HG03025 (cell line): ENCODE measurements around the gene FBRS.
"Not testable (repeated sequence)": the region's sequence is repeated elsewhere in the genome, so short reads cannot be mapped to it uniquely, and the experiment has no call there.

Experiments
- ATAC-seq: cut with Tn5 transposase; IDR thresholded peaks from one replicate; pipeline ENCODE4 v1.9.1; 2021; ENCODE audit warnings: mild to moderate bottlenecking, moderate library complexity; ENCODE audit not compliant: unreplicated experiment, low FRiP score

The FBRS gene

DNA sequence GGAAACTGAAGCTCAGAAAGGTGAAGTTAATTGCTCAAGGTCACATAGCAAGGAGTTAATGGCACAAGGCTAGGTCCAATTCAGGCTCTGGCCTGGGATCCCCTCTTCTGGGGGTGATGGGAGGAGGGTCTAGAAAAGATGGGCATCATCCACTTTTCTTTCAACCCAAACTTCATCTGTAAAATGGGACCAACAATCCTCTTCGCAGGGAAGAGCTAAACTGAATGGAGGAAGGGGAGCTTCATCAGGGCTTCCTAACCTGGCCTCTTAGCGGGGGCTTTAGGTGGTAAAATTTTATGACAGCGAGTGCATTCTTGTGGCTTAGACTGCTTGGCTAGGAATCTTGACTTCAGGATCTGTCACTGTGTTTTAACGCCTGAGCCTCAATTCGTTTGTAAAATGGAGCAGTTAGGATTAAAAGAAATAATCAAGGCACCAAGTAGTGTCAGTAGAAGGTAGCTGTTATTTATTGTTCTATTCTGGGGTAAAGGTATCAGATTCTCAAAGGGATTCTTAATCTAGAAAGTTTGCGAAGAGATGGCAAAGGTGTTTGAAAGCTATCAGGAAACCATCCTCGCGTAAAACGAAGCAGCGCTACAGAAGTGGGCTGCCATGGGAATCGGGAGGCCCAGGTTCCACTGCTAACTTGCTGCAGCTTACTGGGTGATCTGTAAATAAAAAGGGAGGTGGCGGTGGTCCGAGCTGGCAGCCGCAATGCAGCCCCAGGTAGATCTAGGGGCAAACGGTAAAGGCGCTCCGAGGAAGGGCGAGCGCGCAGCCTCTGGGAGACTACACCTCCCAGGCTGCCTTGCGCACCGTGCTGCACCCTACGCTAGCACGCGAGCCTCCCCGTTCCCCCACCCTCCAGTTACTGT is 39.3 kb downstream of the FBRS start:
- peak; percentile 71 for ATAC-seq

- peak; percentile 67 for ATAC-seq
Measured at GRCh38 chr16:30698139-30698815, 40.0 kb downstream of the FBRS start.

GRCh38 chr16:30698816-30699614 is 40.8 kb downstream of the FBRS start, which contains the start of gene SRCAP:
SRCAP (plus strand) TSS chr16:30699171; CDS start chr16:30700825, 1,654 bp downstream.
- ATAC-seq = peak; percentile 31

DNA sequence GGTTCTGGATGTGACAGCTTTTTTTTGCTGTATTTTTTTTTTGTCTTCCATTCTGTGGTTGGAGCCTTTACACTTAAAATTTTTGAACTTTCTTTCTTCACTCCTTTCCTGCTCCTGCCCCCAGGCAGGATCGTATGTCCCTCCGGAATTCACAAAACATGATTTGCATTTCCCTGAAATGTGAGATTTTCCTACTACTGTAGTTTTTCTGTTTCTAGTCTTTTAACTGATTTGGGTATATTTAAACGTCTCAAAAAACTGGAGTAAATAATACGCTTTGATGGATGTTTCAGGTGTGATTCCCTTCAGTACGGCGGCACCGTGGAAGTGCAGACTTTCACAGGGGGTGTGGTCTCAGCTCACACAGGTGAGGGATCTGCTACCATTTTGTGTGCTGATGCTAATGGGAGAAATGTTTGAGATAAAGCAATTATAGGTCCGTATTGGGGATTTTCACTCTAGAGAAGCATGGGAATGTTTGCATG is 41.4 kb downstream of the FBRS start:
- ATAC-seq = no peak

- ATAC-seq = no peak
Measured at GRCh38 chr16:30700491-30700890, 42.3 kb downstream of the FBRS start.

DNA sequence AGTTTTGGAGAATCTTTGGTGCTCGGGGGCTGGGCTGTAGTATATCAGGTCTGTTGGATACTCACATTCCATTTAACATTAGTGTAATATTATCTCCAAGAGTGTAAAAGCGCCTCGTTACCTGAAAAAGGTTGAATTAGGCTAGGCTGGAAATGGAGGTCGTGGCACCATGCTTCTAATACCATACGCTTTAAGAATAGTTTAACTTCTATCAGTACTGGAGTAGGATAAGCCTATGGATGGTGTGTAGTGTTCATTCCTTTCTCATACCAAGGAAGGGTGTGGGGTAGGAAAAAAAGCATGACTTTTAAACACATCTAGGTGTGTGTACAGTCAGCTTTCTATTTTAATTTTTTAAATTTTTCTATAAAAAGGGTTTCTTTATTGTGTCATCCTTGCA is 42.7 kb downstream of the FBRS start:
- ATAC-seq = no peak

GRCh38 chr16:30703071-30703470 is 44.8 kb downstream of the FBRS start:
- not testable (repeated sequence) for ATAC-seq

- ATAC-seq = no peak
Measured at GRCh38 chr16:30703971-30704370, 45.7 kb downstream of the FBRS start.

DNA sequence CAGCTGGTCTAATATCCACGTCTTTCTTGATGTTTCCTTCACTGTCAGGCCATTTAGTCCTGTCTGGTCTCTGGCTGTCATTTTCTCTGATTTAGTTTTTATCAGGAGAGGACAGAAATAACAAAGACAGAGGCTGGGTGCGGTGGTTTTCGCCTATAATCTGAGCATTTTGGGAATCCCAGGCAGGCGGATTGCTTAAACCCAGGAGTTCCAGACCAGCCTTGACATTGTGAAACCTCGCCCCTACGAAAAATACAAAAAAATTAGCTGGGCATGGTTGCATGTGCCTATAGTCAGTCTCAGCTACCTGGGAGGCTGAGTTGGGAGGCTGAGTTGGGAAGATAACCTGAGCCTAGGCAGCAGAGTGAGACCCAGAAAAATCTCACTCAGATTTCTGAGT is 47.8 kb downstream of the FBRS start:
- no peak for ATAC-seq

DNA sequence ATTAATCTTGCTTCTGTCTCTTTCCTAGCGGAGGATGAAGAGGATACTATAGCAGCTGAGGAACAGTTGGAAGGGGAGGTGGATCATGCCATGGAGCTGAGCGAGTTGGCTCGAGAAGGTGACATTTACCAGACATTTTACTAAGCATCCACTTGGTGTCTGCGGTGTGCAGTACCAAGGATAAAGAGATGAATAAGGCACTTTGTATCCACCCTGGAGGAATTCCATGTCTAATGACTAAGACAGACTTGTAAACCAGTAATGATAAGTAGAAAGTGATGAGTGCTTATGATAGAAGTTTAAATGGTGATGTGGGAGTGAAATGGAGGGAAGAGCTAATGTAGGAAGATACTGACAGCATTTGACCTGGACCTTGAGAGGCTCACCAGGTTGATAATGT is 52.7 kb downstream of the FBRS start:
- ATAC-seq = no peak

DNA sequence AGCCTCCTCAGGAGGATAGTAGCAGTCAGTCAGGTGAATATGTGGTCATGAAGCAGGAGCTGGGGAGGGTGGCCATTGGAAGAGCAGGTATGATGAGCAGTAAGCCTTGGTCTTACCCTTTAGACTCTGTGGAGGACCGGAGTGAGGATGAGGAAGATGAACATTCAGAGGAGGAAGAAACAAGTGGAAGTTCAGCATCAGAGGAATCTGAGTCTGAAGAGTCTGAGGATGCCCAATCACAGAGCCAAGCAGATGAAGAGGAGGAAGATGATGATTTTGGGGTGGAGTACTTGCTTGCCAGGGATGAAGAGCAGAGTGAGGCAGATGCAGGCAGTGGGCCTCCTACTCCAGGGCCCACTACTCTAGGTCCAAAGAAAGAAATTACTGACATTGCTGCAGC is 53.5 kb downstream of the FBRS start:
- ATAC-seq = no peak

DNA sequence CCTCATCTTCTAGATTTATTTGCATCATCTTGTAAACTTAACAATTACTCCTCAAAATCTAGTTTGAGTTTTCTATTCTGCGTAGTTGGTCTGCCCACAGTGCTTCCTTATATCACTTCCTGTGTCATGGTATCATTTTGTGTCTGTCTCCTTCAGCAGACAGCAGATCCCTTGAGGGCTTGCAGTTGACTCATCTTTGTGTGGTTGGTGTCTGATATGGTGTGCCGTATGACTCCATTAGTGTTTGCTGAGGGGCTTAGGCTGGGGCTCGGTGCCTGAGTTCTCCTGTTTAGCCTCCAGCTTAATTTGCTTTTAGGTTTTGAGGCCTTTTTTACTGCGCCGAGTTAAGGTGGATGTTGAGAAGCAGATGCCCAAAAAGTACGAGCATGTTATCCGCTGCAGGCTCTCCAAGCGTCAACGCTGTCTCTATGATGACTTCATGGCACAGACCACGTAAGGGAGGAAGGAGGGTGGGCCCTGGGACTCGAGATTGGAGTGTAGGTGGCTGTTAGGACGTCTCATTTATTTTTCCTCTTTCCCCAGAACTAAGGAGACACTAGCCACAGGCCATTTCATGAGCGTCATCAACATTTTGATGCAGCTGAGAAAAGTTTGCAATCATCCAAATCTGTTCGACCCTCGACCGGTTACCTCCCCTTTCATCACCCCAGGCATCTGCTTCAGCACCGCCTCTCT is 57.7 kb downstream of the FBRS start:
- no peak for ATAC-seq

GRCh38 chr16:30720086-30720485 is 61.9 kb downstream of the FBRS start:
- ATAC-seq = no peak
